Measurements from ENCODE around the gene HOXA6.

Gene HOXA6

GRCh38 chr7:27141137-27141922, 6.2 kb downstream of the HOXA6 start:
- no peak for DNase-seq (ENCODE audit: low read depth in 3 of 3, low spot score in 1 of 3)

- DNase-seq (ENCODE audit: low read depth in 3 of 3, low spot score in 1 of 3) = no peak
These were observed 7.3 kb downstream of the HOXA6 start for GRCh38 chr7:27140126-27140857.

DNA sequence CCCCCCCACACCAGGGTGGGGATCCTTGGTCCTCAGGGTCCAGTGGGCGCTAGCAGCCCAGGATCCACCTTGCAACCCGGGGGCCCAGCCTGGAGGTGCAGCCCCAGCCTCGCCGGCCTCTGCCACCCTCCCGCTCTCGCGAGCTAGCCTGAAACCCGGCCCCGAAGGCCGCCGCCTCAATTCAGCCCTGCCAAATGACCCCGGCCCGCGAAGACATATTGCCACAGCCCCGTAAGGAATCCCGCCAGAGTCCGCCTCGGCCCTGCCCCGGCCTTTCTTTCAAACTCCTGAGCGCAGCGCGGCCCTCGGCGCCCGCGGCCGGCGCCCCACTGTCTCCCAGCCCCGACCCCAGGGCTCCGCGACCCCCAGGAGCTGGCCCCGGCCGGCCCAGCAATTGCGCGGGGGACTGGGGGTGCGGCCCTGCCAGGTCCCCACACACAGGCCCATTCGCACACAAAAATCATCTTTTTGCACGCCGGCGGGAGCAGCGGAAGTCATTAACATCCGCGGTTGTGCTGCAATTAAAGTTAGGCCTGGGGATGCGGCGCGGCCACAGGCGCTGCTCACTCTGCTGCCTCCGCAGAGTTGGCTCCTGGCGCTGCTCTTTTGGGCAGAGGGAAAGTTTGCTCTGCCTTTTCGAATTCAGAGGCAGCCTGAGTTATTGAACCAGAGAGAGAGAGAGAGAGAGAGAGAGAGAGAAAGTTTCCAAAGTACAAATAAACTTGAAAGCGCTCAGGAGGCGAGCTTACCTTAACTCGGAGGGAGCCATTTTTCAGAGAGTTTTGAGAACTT, 8.0 kb downstream of the HOXA6 start:
- no peak for DNase-seq (ENCODE audit: low read depth in 3 of 3, low spot score in 1 of 3)

DNA sequence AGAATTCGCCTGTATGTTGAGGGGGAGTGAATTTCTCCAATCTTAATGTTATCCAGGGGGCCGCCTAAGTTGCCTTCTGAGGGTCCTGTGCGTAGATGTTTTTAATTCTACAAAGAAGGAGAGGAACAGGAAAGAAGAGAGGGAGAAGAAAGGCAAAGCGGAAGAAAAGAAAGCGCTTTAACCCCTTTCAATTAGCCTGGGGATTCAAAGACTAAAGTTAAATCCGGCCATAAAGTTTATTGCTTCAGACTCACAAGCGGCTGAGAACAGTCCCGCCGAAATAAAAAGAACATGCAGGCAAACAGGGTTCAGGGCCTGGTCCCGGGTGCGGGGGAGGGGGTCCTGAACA, 8.6 kb downstream of the HOXA6 start:
- no peak for DNase-seq (ENCODE audit: low read depth in 3 of 3, low spot score in 1 of 3)

GRCh38 chr7:27138472-27138871, 9.1 kb downstream of the HOXA6 start:
- DNase-seq (ENCODE audit: low read depth in 3 of 3, low spot score in 1 of 3) = no peak

DNA sequence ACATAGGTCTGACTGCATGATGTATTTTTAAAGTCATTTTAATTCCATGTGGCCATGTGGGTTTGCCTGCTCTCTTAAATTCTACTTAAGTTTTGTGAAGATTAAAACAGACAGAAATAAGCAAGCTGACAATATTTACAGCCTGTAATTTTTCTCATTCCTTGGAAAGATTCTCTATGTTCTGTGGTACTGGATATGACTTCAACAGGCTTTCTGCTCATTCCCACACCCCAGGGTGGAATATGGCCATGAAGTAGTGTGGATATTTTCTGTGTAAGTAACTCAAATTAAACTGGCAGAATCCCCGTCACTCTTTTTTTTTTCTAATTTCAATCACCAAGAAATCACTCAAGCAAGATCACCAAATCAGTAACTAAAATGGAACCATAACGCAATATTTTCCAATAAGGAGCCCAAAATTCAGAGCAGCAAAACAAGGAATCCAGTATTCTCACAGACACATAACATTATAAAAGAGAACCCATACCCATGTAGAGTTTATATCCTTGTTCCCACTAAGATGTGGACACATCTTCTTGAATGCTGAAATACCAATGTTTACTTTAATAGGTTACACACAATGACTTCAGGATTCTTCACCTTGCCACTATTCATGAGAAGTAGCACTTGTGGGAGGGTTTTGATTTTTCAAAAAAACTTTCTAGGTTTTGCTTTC, 9.8 kb downstream of the HOXA6 start:
- no peak for DNase-seq (ENCODE audit: low read depth in 3 of 3, low spot score in 1 of 3)

DNA sequence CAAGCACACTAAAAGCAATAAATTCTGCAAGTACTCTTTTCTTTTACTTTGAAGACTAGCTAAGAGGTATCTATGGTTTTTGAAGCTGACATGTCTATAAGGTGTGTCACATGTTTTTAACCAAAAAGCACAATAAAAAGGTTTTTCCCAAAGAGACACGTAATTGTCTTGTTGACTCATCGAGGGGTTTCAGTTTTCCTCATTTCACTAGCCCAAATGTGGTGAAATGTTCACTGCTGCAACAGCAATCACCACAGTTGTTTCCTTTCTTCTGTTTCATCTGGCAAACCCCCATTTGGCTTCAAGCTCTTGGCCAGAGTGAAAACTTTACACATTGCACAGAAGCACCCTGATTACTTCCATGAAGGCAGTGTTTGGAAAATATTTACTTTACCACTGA, 13.2 kb downstream of the HOXA6 start:
- DNase-seq (ENCODE audit: low read depth in 3 of 3, low spot score in 1 of 3) = no peak

- DNase-seq (ENCODE audit: low read depth in 3 of 3, low spot score in 1 of 3) = no peak
These were observed 14.0 kb downstream of the HOXA6 start for GRCh38 chr7:27133409-27134231.

- DNase-seq (ENCODE audit: low read depth in 3 of 3, low spot score in 1 of 3) = no peak
These were observed 14.6 kb downstream of the HOXA6 start for GRCh38 chr7:27132978-27133377.

DNA sequence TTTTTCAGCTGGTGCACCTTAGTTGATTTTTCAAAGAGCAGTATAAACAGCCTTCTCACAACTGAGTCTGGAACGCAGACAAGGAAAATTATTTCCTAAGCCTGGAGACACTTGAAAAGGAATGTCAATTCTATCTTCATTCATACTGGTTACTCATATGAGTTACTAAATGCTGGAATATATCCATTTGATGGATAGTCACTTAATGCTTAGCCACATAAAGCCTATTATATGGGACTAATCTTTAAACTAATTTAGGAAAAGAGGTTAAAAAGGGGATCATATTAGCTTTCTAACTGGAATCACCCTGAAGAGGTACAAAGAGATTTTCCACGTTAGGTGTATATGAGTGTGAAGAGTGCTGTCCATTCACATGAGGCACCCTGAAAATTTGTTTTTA, 15.4 kb downstream of the HOXA6 start:
- DNase-seq (ENCODE audit: low read depth in 3 of 3, low spot score in 1 of 3) = no peak

GRCh38 chr7:27131390-27131819, 16.2 kb downstream of the HOXA6 start:
- DNase-seq (ENCODE audit: low read depth in 3 of 3, low spot score in 1 of 3) = no peak

GRCh38 chr7:27130540-27131389, 16.8 kb downstream of the HOXA6 start, which contains the start of gene HOXA4:
Gene HOXA4, minus strand, starts transcription at chr7:27130757. Its CDS starts 24 bp downstream, at chr7:27130733.
- peak; percentile 36 to 51 (median 42) for DNase-seq (ENCODE audit: low read depth in 3 of 3, low spot score in 1 of 3)

DNA sequence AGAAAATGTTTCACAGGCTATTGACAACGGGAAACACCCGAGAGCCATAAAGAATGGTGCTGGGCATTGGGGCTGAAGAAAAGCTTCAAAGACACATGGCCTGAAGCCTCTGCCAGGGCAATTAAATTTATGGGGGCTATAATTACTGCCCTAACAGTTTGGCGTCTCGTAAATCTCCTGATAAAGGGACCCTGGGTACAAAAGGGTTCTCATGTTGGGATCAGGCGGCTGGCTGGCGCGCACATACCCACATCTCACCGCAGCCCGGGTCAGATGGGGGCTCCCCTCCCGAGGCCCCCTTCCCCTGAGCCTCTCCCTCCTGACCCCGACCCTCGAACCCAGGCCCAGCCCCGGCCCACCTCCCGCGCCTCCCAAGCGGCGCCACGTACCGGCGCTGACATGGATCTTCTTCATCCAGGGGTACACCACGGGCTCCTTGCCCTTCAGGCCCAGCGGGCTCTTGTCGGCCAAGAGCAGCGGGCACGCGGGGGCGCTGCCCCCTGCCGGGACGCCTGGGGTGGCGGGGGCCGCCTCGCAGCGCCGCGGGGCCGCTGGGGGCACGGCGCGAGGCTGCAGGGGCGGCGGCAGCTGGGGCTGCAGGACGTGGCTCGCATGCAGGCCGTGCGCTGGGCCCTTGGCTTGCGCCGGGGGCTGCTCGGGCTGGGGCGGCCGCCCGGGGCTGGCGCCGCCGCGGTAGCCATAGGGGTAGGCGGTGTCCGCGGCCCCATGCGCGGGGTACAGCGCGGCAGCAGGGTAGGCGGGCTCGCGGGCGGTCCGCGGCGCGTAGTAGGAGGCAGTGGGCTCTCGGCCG, 17.6 kb downstream of the HOXA6 start:
- no peak for DNase-seq (ENCODE audit: low read depth in 3 of 3, low spot score in 1 of 3)

GRCh38 chr7:27128776-27129728, 18.5 kb downstream of the HOXA6 start:
- no peak for DNase-seq (ENCODE audit: low read depth in 3 of 3, low spot score in 1 of 3)

DNA sequence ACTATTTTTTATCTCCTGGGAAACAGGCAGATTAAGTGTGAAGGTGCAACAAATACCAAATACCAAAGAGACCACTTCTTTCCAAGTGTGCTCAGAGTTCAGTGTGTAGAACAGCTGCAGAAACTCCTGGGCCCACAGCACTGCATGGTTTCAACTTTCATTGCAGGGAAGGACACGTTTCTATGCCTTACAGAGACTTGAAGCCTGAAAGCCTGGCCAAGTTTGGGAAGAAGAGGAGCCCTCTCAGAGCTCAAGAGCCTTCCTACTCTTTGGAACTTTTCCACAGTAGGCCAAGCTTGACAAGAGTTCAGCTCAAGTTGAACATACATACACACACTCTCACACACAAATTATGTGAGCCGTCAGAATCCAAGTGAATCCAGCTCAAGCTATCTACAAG, 19.5 kb downstream of the HOXA6 start:
- DNase-seq (ENCODE audit: low read depth in 3 of 3, low spot score in 1 of 3) = no peak

GRCh38 chr7:27126596-27127327, 20.8 kb downstream of the HOXA6 start:
- DNase-seq (ENCODE audit: low read depth in 3 of 3, low spot score in 1 of 3) = no peak

GRCh38 chr7:27125986-27126394, 21.6 kb downstream of the HOXA6 start:
- DNase-seq (ENCODE audit: low read depth in 3 of 3, low spot score in 1 of 3) = no peak

All from stimulated activated CD4-positive, alpha-beta T cell treated with anti-CD3 and anti-CD28 coated beads, TNF-alpha, amount 100 ng/mL, for 1 hour (primary cell).